GM18526 (cell line): ENCODE results near the gene CLDN7.
A peak's percentile ranks its signal among the peaks of the same experiment; 100 is the strongest.

Source experiments
- POLR2A ChIP-seq: IDR thresholded peaks from 3 replicates; pipeline ENCODE4 v1.6.1; 2011; ENCODE audit not compliant: insufficient read length; ENCODE audit errors: extremely low read depth

CLDN7 gene

DNA sequence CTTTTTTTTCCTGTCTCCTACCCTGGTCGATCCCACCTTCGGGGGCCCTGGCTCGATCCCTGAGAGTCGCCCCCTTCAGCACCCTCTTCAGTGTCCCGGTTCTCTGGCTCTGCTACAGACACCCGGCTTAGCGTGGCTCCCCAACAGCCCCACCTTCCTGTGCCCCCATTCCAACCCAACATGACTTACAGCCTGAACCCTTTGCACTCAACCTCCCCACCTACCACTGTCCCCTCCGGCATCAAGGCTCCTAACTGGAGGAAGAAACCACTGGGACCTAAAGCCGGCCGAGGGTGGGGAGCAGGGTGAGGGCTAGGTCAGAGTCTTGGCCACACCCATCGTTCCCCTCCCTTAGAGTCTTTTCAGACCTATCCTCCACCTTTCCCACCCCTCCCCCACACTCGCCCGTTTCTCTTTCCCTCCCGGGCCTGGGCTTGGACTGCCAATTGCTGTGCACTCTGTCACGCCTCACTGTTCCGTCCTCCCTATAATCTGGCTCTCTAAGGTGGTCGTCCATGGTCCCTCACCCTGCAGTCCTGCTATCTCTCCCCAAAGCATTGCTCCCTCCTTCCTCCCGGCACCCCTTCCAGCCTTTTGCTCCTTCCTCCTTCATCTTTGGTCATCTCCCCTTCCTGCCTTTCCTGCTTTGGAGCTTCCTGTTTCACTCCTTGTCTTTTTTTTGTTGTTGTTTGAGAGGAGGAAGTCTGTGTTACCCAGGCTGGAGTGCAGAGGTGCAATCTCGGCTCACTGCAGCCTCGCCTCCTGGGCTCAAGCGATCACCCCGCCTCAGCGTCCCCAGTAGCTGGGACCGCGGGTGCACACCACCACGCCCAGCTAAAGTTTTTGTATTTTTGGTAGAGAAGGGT is 890 bp upstream of the CLDN7 start:
- no peak for TF ChIP-seq POLR2A

DNA sequence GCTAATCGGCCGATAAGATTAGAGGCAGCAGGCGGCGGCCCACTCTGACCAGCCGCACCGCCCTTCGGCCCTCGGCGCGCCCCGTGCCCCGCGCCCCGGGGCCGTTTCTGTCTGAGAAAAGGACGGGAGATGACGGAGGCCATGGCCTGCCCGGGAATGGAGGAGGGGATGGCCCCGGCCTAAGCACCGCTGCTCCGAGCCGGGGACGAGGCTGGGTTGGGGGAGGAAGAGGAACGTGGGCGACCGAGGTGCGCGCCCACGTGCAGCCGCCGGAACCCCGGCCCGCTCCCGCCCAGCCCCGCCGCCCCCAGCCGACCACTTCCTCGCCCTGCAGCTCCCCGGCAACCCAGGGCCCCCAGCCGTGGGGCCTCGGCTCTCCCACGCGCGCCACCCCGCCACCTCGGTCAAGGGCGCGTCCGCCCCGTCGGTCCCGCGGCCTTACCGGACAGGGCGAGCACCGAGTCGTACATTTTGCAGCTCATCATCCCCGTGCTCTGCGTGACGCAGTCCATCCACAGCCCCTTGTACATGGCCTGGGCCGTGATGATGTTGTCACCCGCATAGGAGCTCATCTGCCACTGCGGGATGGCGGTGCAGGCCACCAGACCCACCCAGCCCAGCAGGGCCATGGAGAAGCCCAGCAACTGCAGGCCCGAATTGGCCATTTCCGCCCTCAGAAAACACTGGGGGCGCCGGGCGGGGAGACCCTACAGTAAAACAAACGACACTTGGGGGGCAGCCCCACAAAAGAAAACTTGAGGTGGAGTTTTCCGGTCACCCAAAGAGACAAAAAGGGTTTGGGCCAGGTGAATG is 693 bp downstream of the CLDN7 start:
- no peak for TF ChIP-seq POLR2A

DNA sequence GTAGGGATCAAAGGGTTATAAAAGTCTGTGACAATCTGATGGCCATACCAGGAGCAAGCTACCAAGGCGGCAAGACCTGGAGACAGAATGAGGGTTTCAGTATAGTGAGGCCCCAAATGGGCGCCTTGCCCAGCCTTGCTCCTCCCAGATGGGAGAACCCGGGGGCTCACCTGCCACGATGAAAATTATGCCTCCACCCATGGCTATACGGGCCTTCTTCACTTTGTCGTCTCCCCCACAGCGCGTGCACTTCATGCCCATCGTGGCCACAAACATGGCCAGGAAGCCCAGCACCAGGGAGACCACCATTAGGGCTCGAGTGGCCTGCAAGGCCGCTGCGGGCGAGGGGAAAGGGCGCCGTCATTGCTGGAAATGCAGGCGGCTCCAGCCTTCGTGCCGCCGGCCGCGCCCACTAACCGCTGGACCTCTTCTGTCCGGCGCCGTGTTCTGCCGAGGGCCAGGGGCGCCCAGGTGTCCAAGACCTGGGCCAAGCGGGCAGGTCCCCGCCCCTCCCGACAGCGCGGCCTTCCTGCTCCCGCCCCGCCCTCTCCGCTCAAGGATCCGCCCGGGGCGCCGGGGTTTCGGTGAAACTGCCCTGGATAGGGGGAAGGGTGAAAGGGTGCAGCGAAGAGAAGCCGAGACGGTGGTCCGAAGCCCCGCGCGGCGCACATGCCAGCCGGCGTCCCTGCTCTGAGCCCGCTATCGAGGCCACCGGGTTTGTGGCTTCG is 1.5 kb downstream of the CLDN7 start:
- no peak for TF ChIP-seq POLR2A

DNA sequence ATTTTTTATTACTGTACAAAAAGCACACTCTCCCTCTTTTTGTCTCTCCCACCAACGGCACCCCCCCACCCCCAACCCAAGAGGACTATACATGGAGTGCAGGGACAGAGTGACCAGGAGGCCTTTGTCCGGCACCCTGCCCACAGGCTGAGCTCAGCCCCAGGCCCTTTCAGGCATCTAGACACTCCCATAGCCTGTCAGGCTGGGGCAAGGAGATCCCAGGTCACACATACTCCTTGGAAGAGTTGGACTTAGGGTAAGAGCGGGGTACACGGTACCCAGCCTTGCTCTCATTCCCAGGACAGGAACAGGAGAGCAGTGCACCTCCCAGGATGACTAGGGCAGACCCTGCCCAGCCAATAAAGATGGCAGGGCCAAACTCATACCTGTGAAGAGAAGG is 2.1 kb downstream of the CLDN7 start:
- no peak for TF ChIP-seq POLR2A

DNA sequence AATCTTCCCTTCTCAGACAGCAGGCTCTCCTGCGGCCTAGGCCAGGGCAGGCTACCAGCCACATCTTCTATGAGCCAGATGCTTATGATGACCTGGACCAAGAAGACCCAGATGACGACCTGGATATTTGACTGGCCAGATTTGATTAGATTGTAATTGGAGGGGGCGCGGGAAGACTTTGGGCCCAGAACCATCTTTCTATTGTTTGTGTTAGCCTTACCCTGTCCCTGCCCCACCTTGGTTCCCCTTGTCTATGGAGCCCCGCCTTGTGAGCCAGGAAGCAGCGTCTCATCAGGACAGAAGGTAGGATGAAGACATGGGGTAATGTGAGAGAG is 2.8 kb downstream of the CLDN7 start:
- TF ChIP-seq POLR2A, result no peak

DNA sequence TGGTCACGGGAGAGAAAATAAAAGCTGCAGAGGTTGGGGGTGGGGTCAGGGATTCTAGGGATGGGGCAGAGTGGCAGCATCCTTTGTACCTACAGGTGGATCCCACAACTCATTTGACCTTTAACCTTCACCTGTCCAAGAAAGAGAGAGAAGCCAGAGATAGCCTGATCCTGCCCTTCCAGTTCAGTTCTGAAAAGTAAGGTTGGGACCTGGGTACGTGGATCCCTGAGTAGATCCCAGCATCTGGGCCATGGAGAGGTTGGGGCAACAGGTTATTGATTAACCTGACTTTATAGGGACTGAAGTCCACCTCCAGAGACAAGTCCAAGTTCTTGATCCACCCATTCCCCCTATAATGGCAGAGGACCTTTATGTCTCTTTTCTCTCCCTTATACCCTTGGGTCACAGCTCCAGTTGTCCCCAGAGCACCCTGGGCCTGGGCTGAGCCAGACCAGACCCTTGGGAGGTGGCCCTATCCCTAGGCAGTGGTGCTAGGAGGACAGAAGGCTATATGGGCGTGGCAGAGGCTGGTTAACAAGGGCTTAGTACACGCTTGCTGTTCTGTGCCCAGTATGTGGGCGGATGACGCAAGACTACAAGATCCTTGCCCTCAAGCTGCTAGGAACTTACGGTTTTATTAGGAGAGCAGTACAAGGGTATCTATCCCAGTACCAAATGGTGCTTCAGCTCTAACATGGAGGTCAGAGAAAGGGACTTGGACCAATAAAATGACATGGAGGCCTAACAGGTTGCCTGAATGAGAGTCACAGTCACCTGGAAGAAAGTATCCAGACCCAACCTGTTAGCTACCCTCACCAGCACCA is 3.3 kb downstream of the CLDN7 start:
- no peak for TF ChIP-seq POLR2A

DNA sequence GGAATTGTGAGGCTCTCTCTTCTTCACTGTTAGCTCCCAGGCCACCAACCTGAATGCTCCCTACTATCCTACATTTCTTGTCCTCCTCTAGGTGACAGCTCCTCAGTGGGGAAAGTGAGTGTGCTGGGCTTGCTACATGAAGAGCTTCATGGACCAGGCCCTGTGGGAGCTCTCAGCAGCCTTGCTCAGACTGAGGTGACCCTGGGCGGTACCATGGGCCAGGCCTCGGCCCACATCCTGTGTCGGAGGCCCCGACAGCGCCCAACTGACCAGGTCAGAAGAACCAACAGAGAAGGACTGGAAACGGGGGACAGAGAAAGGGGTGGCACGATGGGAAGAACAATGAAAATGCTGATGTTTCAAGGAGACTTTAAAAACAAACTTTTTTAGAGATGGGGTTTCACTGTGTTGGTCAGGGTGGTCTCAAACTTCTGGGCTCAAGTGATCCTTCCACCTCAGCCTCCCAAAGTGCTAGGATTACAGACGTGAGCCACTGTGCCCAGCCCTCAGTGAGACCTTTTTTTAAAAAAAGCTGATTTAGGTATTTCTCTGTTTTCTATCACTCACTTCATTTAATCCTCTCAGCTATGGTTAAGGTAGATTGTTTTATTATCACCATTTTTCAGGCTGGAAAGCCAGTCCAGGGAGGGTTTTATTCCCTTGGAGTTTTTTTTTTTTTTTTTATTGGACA is 5.4 kb downstream of the CLDN7 start:
- no peak for TF ChIP-seq POLR2A

DNA sequence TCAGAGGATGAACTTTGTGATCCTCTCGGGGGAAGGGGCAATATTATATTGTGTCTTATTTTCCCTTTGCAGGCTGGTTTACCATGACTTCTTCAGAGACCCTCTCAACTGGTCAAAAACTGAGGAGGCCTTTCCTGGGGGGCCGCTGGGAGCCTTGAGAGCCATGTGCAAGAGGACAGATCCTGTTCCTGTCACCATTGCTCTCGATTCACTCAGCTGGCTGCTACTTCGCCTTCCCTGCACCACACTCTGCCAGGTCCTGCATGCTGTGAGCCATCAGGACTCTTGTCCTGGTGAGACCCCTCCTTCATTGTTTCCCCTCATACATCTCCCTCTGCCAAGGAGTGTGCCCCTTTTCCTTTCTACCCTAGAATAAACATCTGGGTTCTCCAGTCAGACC is 7.8 kb downstream of the CLDN7 start:
- no peak for TF ChIP-seq POLR2A

DNA sequence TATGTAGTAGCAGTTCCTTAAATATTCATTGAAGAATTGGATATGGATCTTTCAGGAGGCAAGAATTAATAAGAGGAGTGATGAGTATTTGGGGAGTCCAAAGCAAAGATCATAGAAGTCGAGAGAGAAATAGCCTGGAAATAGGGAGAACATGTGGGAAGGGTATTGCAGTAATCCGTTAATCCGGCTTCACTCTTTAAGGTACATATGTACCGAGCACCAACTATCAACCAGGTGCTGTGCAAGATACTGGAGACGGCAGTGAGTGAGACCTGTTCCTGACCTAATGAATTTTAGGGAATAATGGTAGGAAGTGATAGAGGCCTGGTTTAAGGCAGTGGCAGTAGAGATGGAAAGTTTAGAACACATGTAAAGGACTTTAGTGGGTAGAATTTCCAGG is 9.2 kb downstream of the CLDN7 start:
- TF ChIP-seq POLR2A, result no peak

DNA sequence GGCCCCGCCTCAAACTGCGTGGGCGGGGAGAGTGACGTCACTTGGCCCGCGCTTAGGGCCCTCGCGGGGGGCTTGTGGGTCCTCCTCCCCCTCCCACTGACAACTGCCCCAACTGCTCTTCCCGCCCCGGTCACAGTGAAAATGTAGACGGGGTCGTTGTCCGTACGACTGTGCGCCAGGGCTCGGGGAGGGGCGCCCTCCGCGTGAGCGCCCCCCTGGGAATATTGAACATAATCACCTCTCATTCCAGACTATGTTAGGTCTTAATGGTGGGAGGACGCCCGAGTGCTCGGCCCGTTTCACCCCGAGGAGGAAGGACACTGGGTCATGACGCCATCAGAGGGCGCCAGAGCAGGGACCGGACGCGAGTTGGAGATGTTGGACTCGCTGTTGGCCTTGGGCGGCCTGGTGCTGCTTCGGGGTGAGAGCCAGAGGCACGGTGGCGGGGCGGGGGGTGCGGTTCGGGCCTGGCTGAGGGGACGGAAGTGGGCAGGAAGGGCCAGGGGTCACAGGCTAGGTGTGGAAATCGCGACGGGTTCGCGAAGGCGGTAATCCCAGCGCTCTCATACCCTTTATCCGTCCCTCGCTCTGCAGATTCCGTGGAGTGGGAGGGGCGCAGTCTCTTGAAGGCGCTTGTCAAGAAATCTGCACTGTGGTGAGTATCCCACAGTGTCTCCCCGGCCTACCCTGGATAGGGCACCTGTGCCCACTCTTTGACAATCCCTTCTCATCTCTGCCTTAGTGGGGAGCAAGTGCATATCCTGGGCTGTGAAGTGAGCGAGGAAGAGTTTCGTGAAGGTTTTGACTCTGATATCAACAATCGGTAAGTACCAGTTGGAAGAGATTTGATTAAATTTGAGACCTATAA is 9.9 kb downstream of the CLDN7 start, which contains the start of gene ELP5:
TSS of gene ELP5 (plus strand) at position 40 of the 868 bp plus-strand sequence. CDS start at position 376, 336 bp downstream.
- TF ChIP-seq POLR2A, result peak; percentile 87

DNA sequence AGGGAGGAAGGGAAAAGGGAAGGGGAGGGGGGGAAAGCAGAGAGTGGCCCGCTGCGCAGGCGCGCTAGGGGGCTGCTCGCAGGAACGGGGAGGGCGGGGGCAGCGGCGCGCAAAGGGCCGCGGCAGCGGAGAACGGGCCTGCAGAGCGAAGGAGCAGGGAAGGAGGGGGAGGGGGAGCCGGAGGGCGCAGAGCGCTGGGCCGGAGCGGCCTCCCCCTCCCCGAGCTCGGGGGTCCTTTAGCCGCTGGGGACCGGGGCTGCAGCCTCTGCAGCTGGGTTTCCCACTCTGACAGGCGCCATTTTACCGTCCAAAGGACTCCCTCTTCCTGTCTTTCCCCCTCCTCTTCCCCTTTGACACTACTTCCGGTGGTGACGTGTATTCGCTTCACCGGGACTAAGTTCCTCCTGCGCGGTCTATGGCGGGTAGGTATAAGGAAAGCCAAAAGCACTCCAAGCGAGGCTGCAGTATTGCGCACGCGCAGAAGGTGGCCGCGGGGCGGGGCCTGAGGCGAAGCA is 10.6 kb downstream of the CLDN7 start, which contains the start of gene CTDNEP1:
TSS of gene CTDNEP1 (minus strand) at position 74 of the 515 bp plus-strand sequence. CDS start 438 bp downstream, outside the sequence.
- peak; percentile 48 for TF ChIP-seq POLR2A

DNA sequence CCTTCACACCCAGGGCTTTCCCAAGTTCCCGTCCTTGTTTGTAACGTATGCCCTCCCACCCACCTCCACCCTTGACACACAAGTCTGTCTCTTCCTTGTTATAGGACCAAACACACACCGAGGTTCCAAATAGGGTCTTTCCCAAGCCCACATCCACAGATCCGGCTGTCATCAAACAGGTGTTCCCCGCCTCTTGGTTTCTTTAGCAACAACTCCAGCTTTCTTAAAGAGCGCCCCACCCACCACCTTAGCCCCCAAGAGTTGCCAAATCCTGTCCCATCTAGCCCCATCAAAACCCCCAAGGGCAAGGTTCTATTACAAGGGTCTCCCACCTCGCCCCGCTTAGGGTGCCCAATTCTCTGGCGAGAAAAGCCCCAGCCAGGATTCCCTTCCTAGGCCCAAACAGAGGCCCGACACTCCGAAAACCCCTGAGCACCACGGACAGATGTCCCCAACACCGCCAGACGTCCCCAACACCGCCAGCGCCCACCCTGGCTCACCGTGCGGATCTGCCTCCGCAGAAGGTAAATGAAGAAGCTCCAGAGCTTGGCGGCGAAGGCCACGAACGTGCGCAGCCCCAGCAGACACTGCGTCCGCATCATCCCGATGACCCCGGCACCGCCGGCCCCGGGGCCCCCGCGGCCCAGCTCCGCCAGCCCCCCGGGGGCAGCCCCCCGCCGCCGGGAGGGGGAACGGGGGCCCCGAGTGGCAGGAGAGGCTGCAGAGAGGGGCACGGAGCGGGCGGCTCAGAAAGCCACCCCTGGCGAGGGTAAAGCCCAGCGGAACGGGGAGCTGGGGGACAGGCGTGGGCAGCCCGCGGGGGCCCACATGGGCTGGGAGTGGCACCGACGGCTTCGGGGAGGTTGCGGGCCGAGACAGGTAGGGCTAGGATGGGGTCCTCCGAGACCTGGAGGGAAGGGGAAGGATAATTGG is 11.3 kb downstream of the CLDN7 start:
- no peak for TF ChIP-seq POLR2A
